ENCODE data around the gene F7.
"Not testable (repeated sequence)": the region's sequence is repeated elsewhere in the genome, so short reads cannot be mapped to it uniquely, and the experiment has no call there.

Gene F7

GRCh38 chr13:113105032-113105920, at the start of gene F7:
TSS of gene F7 (plus strand) at chr13:113105791. CDS start at chr13:113105842, 51 bp downstream.
- DNase-seq (ENCODE audit: low spot score) = no peak

- no peak for DNase-seq (ENCODE audit: low spot score)
Measured at GRCh38 chr13:113057084-113057483, 48.5 kb upstream of the F7 start.

DNA sequence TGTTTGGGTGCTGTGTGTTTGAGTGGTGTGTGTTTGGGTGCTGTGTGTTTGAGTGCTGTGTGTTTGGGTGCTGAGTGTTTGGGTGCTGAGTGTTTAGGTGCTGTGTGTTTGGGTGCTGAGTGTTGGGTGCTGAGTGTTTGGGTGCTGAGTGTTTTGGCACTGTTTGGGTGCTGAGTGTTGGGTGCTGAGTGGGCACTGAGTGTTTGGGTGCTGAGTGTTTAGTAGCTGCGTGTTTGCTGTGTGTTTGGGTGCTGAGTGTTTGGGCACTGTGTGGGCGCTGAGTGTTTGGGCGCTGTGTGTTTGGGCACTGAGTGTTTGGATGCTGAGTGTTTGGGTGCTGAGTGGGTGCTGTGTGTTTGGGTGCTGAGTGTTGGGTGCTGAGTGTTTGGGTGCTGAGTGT, 48.0 kb upstream of the F7 start:
- DNase-seq (ENCODE audit: low spot score) = not testable (repeated sequence)

DNA sequence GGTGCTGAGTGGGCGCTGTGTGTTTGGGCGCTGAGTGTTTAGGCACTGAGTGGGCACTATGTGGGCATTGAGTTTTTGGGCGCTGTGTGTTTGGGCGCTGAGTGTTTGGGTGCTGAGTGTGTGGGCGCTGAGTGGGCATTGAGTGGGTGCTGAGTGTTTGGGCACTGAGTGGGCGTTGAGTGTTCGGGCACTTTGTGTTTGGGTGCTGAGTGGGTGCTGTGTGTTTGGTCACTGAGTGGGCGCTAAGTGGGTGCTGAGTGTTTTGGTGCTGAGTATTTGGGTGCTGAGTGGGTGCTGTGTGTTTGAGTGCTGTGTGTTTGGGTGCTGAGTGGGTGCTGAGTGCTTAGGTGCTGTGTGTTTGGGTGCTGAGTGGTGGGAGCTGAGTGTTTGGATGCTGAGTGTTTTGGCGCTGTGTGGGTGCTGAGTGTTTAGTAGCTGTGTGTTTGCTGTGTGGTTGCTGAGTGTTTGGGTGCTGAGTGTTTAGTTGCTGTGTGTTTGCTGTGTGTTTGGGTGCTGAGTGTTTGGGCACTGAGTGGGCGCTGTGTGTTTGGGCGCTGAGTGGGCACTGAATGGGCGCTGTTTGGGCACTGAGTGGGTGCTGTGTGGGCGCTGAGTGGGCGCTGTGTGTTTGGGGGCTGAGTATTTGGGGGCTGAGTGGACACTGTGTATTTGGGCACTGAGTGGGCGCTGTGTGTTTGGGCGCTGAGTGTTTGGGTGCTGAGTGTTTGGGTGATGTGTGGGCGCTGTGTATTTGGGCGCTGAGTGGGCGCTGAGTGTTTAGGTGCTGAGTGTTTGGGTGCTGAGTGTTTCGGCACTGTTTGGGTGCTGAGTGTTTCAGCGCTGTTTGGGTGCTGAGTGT, 47.2 kb upstream of the F7 start:
- DNase-seq (ENCODE audit: low spot score) = no peak

DNA sequence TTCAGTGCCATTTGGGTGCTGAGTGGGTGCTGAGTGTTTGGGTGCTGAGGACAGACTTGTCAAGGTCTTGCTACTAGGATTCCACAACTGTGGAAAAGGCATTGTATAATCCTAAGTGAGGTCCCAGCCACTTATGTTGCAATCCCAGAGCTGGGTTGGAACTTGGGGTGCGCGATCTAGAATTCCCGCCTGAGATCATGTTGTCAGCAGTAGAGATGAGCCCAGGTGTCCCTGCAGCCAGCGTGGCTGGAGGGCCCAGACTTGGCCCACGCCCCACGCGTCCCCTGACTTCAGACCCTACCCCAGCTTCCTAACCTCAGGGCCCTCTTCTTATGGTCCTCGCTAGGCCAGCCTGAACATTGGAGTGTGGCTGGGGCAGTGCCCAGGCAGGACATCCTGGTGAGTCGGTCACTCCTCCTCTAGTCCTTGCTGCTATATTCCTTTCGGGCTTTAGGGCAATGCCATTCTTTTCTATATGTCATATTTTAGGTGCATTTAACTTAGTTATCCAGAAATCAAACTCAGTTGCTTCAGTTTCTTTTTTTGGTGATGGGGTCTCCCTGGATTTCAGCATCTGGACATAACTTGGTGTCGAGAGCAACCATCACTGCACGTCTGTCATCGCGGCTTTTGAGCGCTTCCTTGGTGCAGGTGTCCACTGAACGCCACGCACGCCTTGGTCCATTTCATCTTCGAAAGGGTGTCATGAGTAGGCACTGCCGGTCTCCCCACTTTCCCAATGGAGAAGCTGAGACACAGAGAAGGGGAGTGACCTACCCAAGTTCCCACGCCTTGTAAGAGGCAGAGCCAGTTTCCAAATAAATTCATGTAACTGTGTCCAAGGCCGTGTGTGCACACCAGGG, 46.4 kb upstream of the F7 start:
- DNase-seq (ENCODE audit: low spot score) = no peak

DNA sequence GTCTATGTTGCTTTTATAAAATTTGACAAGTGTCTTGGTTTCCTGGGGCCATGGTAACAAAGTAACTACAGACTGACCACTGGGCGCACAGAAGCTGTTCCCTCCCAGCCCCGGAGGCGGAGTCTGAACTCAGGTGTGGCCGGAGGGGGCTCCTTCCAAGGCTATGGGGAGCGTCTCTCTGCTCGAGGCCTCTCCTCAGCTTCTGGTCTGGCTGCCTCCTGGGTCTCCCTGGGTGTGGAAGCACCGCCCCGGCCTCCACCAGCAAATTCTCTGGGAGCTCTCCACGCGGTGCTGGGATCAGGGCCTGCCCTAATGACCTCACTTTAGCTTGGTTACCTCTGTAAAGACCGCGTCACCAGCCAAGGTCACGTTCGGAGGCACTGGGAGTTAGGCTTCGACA, 45.7 kb upstream of the F7 start:
- DNase-seq (ENCODE audit: low spot score) = no peak

DNA sequence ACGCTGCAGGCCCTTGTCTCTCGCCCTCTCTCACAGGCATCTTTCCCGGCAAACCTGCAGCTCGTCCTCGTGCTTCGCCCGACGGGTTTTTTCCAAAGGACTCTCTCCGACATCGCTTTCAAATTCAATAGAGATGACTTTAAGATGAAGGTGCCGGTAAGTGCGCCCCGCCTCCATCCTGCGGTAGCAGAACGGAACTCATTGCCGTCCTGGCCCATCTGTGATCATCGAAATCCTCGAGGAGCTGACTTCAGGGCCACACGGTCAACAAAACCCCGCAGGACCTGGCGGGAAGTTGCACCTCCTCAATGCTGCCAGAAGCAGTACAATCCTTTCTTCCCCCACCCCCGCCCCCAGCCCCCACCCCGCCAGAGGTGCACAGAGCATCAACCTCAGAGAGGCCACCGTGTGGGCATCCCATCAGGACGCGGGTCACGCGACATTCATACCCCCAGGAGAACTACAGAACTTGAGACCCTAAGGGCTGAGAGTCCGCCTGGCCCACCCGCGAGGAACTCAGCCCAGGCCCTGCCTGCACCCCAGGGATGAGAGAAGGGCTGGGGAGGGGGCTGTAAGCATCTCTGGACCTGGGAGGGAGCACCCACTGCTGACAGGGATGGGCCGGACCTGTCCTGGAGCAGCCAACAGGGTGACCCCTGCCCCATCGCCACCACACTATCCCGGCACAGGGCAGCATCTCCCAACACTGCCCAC, 44.9 kb upstream of the F7 start:
- DNase-seq (ENCODE audit: low spot score) = no peak

- DNase-seq (ENCODE audit: low spot score) = no peak
Measured at GRCh38 chr13:113061271-113061625, 44.3 kb upstream of the F7 start.

- no peak for DNase-seq (ENCODE audit: low spot score)
Measured at GRCh38 chr13:113061796-113062425, 43.7 kb upstream of the F7 start.

DNA sequence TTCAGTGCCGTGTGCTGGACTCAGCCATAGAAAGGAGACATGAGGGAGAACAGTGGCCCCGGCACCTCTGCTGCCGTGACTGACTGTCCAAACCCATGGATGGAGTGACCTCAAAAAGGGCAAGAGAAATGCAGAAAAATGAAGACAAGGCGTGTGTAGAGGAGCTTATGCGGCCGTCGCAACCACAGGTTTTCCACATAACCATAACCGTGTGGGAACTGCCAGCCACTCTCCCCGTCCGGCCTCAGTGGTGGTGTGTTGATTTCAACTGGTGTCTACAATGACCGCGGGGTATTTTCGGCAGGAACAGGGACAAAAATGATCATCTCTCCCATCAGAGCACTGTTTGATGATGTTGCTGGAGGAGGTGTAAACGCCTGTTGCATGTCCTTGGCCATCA, 42.9 kb upstream of the F7 start:
- DNase-seq (ENCODE audit: low spot score) = no peak

DNA sequence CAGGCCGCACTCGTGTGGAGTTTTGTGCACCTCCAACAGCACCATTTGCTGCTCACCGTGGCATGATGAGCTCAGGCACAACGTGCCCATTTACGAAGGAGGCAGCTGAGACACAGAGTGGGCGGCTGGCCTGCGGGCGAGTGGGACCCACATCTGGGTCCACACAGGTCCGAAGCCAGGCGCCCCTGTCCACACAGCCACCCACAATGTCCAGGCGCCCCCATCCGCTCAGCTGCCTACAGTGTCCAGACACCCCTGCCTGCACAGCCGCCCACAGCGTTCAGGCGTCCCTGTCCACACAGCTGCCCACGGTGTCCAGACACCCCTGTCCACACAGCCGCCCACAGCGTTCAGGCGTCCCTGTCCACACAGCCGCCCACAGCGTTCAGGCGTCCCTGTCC, 42.5 kb upstream of the F7 start:
- DNase-seq (ENCODE audit: low spot score) = no peak

GRCh38 chr13:113064000-113064533, 41.5 kb upstream of the F7 start:
- DNase-seq (ENCODE audit: low spot score) = no peak

GRCh38 chr13:113064534-113065405, 40.8 kb upstream of the F7 start:
- peak; percentile 54 for DNase-seq (ENCODE audit: low spot score)

GRCh38 chr13:113065406-113066141, 40.0 kb upstream of the F7 start:
- no peak for DNase-seq (ENCODE audit: low spot score)

GRCh38 chr13:113066142-113066455, 39.5 kb upstream of the F7 start:
- no peak for DNase-seq (ENCODE audit: low spot score)

- DNase-seq (ENCODE audit: low spot score) = no peak
Measured at GRCh38 chr13:113066746-113067145, 38.8 kb upstream of the F7 start.

DNA sequence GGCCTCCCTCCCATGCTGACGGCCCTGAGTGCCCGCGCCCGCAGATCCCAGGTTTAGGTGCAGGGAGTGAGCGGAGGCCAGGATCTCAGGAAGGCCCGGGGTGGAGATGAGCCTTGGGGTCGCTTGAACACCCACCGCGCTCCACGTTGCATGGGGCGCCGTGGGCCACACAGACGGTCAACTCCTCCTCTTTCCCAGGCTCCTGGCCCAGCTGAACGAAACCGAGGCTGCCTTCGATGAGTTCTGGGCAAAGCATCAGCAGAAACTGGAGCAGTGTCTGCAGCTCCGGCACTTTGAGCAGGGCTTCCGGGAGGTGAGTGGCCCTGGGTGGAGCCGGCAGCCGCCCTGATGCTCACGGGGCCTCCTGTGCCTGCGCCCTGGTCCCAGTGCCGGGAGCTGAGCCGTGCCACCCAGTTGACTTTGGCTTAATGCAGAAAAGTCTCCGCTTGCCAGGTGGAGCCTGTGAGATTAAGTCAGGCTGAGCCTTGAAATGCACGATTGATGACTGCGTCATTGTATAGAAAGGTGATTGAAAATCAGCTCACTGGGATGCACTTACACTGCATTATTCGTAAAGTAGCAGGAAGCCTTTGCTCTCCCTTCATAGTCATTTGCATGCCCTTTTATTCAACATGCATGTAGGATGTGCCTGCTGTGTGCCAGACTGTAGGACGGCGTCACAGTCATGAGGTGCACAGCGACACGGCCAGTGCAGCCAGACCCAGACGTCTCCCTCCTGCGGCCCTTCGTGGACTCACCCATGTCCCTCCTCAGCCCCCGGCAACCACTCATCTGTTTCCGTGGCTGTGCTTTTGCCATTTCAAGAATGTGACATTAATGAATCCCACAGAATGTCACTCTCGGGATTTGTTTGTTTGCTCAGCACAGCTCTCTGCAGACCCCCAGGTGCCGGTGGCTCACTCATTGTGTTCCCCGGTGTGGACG, 35.5 kb upstream of the F7 start:
- DNase-seq (ENCODE audit: low spot score) = no peak

- no peak for DNase-seq (ENCODE audit: low spot score)
Measured at GRCh38 chr13:113070855-113071254, 34.7 kb upstream of the F7 start.
